Measurements from ENCODE around the gene IRX2.

The IRX2 gene

DNA sequence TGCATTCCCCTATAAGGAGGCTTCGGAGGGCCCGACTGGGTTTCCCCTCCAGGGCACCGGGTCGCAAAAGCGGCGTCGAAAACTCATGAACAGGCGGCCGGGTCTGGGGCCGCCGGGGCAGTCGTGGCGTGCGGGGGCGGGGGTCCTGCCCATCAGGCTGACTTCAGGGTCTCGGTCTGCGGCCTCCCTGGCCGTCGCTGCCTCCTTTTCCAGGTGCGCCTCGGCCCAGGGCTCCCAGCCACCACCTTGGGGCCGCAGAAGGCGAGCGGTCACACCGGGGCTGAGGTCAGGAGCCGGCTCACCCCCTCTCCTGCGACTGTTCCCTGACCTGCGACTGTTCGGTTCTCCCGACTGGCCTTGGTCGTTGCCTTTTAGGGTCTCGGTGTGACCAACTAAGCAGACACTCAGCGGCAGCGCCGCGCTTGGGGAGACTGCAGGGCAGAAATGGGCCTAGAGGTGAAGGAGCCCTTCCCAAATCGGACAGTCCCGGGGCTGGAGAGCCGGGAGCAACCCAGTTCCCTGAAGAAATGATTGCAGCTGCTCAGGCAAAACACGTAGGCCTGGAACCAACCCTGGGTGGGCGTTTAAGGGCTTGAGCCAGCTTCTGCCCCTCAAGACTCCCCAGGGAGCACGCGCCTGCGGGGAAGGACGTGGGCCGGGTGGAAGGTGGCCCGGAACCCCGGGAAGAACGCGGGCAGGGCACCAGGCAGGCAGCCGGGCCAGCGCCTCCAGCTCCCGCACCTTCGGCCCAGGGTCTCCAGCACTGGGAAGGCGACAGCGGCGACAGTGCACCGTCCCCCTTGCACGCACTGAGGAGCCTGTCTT is 11.2 kb downstream of the IRX2 start:
- no peak for DNase-seq

DNA sequence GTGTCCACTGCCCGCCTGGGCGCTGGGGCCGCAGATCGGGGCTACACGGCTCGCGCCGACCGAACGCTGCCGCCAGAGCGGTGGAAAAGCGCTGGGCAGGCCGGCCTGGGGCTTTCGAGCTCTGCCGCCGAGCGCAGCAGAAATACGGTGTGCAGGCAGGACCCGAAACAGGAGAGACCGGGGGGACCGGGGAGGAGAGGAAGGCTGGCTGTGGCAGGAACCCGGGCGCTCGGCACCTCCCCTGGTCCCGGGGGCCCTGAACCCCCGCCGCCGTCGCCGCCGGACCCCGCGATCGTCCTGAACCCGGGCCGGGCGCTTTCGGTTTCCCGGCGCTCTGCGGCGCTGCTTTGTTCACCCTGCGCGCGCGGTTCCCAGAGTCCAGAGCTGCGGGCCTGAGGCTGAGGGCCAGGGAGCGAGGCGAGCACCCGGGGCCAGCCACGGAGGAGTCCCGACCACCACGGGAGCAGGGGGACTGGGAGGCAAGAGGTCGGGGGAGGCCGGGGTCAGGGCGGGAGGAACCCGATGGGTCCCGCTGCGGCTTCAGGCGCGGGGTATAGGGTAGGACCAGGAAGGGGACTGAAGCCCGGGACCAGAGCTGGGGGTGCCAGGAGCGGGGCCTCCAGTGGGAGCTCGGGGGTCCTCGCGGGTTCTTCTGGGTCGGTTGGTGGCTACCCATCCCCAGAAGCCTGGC is 12.0 kb downstream of the IRX2 start:
- no peak for DNase-seq

DNA sequence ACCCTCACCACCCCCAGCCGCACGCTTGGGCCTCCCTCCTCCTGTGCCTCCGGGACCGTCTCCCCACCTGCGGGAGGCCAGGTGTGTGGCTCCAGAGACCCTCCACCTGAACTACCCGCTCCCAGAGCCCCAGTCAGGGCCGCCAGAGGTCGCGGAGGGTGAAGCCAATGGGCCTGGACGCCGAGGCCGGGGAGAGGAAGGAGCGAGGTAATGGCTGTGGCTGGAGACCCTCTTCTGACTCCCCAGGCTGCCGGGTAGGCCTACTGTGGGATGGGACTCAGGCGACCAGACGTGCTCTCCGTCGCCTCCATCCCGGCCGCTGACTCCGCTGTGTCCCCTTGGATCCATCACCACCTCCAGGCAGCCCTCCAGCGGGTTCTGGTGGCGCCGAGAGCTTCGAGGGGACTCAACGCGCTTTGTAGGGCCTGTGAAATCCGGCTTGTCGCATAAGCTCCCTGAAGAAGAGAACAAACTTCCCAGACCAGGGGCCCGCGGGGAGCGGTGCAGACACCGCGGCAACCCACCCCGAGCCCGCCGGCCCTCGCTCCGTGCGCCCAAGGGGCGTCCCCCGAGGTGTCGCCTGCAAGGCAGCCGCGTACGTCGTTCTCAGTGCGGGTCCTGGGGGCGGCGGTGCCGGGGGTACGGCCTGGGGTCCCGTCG is 12.6 kb downstream of the IRX2 start:
- DNase-seq, result no peak

DNA sequence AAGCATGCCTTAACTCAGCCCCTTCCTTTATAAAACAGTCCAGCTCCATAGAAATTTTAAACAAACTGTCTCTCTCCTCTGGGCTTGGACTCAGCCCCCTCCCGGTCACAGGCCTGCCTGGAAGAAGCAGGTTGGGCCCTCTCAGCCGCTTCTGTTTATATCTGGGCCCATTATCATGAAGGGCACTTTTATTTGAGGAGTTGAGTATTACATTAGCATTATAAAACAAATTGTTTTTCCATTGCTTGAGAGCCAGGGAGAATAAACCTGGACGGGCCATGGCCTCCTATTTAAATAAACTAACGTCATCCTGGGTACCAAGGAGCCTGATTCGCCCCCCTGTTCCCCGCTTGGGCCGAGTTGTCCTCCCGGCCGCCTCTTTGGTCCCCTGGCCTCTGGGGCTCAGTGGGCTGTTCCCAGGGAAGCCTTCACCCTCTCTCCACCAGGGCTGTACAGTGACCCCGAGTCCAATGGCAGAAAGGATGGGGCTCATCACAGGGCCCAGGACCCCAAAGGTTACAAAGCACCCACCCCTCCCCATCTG is 13.2 kb downstream of the IRX2 start:
- no peak for DNase-seq

DNA sequence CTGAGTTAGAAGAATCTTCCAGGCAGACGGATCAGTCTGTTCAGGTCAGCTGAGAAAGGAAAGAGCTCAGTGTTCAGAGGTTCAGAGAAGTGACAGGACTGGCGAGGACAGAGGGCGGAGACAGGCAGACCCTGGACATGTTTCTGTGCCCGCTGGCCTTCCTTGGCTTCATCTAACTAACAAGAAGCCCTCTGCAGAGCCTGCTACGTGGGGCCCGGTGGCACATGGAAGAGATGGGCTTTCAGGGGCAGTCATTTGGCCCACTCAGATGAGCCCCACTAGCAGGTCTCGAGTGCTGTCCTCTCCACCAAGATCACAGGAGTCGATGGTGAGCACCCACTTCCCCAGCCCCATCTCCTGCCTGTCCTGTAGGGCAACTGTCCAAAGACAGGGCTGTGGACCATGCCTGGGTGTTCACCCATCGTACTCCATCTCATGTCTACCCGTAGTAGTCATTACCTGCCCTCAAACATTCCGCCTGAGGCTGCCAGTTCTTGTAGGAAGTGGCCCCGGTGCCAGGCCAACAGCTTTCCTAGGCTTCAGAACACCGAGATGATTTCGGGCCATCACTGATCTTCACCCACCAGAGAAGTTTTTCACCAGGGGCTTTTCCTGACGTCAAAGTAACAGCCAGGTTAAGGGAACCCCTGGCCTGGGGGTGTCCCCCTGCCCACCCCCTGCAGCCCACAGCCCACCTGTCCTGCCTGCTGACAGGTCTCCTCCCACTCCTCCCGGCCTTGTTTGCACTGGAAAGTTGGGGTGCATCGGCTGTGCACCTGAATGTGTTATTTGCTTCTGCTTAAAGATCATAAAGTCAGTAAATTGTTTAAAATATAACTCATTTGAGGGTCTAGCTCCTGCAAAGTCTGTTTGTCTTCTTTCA is 14.0 kb downstream of the IRX2 start:
- DNase-seq, result no peak

DNA sequence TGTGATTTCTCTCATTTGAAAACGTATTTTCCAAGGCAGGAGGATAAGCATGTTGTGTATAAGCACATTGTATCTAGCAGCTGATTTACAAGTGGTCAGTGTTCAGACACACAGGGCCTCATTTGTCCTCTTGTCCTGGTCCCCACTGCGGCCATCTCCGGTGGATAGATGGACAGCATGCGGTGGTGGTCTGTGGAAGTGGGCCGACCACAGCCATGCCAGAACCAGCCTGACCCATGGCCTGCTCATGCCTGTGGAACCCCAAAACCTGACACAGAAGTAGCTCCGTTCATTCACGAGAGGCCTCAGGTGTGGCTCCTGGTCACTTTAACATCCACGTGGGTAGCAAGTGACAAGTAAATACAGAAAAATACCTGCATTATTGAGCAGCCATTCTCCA is 14.6 kb downstream of the IRX2 start:
- no peak for DNase-seq

DNA sequence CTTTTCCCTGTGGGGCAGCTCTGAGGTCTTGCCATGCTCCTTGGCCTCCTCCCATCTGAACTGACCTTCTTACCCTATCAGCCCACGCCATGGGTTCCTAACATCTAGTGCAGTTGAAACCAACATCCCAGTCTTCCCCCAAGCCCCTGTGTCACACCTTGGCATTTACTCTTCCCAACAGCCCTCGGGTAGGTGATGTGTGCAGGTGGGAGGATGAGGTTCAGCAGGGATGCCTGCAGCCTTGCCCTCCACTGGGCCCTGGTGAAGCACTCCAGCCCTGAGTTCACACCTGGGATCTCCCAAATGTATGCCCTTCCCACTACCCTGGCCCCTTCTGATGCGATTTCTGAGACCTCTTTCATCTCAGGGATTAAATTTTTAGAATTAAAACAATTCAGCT is 15.5 kb downstream of the IRX2 start:
- no peak for DNase-seq

DNA sequence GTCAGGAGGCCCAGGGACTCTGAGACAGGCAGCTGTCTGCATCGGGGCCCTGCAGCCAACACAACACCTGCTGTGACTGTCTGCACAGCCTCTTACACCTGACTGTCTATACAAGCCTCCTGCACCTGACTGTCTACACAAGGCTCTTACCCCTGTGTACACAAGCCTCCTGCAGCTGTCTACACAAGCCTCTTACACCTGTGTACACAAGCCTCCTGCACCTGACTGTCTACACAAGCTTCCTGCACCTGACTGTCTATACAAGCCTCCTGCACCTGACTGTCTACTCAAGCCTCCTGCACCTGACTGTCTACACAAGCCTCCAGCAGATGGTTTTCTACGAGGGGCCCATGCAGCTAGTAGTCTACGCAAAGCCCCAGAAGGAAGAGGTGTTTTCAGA is 18.6 kb downstream of the IRX2 start:
- DNase-seq, result no peak

DNA sequence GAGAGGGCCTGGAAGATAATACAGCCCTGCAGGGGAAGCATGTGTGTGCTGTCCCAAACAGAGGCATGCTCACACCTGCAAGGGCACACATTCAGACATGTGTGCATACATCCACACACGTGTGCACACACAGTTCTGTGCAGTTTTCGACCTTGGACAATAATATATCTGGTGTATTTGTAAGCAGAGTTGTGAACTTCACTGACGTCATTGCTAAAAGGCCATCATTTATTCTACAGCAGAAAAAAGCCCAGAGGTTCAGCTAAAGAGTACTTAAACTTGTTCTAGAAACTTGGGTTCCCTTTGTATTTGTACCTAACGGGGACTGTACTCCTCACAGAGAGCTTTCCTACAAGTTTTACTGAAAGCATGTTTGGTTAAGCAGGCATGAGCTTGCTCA is 19.5 kb downstream of the IRX2 start:
- no peak for DNase-seq

DNA sequence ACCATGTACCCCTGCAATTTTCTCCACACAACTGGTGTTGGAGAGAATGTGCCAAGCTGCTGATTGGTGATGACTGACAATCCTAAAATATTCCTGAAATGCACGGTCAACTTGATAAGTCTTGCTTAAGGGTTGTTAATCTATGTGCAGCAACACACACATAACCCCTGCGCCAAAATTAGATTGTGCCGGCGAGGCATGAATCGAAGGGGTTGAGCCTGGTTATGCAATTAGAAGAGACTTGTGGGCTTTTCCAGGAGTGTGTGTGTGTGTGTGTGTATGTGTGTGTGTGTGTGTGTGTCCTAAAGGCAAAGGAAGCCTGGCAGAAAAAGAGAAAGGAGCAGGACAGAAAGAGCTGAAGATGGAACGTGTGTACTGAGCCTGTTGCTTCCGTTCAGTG is 22.3 kb downstream of the IRX2 start:
- DNase-seq, result no peak

DNA sequence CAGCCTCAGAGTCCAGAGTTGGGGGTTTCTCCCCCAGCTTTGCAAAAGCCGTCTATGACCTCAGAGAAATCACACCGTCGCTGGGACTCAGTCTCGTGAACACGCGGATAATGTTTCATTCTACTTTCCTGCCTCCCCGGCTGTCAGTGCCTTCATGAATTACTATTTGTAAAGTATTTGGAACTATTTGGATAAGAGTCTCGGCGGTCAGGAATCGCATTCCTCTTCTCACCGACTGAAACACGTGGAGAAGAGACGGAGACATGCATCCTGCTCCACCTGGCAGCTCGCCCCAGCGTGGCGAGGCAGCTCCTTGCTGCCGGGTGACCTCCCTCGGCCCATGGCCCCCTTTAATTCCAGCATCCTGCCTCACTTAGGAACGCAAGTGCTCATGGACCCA is 23.9 kb downstream of the IRX2 start:
- no peak for DNase-seq

DNA sequence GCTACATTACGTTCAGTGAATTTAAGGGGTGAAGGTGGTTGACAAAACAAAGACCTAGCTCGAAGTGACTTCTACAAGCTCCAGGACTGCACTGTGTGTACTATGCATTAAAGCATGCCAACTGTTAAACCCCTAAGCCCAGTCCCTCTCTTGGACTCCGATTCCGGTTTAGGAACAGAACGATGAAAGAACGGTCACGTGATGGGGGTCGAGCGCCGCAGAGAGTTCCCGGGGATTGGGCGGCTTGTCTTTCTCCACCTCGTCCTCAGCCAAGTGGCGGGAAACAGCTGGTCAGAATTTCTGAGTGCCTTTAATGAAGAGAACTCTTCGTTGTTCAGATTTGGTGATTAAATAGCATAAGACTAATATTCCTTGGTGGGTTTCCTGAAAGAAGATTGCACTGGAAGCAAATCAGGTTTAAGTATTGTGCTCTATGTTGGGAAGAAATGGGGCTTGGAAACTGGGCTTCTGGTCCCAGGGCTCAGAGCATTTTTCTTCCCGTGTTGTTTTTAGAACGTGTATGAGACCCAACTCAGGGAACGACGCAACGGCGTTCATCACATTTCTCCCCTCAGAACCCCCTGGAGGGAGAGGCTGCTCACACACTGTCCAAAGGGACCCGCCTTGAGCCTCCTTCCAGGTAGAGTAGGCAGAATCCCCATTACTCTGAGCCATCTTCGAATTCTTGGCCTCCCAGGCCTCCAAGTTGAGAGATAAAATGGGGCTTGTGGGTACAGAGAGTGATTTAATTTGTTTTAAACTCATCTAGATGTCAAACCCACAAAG is 25.3 kb downstream of the IRX2 start:
- no peak for DNase-seq

DNA sequence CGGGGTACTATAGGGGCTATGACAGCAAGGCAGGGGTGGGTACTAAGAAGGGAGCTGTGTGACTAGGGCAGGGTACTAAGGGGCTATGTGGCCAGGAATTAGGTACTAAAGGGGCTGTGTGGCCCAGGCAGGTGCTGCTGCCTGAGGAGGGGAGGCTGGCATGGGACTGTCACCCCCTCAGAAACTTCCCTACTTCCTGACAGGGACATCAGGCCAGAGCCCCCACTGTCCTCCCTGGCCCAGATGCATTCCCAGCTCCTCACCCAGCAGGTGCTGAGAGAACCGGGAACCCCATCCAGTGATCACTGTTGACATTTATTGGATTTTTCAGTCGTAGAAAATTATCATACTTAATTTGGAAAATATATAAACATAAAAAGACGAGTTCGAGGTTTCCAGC is 26.6 kb downstream of the IRX2 start:
- DNase-seq, result no peak

DNA sequence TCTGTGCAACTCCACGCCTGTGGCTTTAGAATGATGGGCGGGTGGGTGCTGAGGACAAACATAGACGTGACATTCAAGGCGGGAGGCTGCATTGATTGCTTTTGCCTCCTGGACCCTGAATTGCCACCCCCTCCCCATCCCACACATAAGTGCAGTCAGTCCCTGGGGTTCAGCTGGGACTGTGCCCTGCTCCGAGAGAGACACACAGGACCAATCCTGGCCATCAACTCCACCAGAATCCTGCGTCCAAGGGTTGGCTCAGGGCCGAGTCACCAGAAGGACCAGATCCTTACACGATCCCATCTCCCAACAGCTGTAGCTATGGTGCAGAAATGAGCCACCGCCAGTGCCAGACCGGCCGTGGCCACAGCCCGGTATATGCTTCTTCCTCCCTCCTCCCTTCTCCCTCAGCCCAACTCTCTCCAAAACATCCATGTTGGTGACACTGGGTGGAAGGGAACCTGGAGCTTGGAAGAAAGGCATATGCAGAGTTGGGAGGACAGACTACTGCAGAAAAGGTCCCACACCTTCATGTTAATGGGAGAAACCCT is 27.4 kb downstream of the IRX2 start:
- DNase-seq, result no peak

DNA sequence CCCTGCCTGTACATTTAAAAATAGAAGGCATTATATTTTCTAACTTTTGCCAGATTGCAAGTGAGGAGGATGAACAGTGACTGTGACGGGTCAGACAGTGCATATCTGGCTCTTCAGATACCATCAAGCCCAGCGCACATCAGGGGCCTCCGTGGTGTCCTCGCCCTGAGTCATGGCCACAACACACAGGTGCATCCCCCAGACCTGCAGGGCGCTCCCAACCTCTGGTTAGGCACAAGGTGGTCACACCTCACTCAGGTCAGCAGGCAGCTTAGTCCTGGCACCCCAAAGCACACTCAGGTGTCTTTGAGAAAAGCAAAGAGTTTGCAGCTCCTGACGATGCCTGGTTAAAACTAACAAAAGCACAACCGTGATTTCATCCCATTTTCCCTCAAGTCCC is 28.6 kb downstream of the IRX2 start:
- DNase-seq, result no peak

DNA sequence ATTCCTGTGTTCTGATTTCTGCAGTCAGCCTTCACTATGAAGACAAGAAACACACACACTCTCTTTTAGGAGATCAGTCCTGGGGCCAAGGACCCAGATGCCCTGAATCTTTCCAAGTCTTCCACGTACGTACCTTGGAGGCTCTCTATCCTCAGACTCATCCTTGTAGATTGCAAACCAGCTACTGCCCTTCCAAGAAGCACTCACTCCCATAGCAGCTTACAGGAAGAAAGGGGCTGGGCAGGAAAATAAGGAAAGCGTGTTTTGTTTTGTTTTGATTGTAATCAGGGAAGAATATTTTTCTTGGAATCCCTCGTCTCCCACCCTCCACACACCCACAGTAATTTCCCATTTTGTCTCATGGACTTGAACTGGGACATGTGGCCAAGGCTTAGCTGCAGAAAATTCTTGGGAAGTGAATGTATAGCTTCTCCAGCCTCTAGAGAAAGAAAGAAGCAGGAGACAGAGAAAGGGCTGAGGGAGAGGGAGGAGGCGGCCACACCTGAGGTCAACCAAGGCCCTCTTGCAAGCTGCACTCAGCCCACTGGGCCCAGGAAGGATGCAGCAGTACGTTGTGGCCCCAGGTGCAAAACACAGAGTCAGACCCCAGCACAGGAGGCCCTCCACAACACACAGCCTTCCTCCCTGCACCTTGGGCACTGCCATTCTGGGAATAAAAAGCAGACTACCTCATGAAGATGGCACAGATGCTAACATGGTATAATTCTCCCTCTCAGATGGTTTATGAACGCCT is 29.9 kb downstream of the IRX2 start:
- no peak for DNase-seq

DNA sequence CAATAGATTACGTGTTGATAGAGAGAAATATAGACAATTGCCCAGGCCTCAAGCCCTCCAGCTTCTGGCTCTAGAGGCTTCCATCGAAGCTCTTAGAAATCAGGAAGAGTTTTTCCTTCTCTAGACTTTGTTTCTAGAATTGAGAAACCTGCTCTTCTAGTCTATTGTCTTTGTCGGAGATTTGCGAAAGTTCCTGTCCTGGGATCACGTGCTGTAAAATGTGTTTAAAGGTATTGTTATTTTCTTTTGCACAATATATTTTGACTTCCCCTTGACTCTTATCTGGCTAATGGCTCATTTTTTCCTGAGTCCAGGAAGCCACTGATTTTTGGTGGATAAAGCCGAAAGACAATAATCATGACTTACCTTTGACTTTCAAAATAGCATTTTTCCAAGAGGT is 32.1 kb downstream of the IRX2 start:
- no peak for DNase-seq

DNA sequence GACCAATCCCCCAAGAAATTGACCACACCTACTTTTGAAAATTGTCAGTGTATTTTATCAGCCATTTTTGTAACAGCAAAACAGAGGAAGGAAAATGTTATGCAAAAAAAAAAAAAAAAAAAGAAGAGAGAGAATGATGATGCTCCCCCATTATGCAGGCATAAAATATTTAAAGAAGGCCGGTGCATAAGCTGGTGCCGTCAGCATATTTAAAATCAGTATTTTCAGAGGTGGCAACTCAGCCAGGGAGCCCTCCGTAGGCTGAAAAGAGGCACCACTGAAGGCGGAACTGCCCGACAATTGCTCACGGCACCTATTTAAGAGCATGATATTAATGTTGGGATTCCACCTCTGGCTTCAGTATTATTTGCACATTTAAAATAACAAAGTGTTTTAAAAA is 33.4 kb downstream of the IRX2 start:
- no peak for DNase-seq

DNA sequence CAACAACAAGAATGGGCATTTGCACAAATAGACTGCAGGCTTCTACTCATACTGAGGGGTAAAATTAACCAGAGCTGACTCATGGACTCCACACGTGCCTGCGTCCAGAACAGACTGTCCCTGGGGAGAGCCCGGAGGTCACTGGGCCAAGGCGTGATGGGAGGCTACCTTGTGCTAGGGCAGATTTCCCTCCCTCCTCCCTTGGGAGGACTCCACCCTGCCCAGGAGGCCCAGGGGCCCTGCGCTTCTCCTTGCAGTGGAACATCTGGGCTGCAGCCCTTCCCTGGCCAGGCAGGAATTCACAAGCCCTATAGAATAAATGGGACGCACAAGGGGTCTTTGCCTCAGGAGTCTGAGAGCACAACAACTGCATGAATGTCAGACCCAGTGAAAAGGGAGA is 35.6 kb downstream of the IRX2 start:
- DNase-seq, result no peak

DNA sequence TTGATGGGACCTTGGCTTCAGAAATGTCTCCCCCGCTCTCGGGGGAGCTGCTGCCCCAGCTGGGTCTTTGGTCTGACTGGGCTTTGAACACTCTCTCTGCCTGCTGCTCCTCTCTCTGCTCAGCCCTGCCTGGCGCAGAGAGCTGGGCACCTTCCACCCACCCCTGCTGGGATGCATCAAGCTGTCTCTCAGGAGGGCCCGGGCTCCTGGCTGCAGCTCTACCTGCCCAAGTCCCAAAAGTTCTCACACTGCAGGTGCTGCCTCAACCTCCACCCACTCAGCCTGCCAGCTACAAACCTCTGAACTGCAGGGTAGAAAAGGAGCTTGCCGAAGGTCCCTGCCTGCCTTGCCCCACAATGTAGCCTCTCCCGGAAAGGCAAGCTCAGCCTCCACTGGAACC is 36.7 kb downstream of the IRX2 start:
- DNase-seq, result no peak

DNA sequence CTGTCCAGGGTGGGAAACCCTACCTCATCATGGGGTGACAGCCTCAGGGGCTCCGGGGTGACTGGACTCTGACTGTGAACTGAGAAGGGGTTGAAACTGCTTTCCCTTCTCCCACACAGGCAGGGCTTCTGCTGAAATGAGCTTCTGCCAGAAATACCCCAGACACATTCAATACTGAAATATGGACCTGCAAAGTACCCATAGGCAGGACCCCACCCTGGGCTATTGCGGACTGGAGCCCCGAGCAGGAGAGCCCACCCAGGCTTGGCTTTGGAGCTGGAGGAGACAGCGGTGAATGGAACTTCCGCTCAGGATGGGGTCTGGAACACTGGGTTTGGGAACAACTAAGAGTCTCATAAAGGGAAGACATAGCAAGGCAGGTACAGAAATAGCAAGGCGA is 37.5 kb downstream of the IRX2 start:
- no peak for DNase-seq

Measured in HCEC 1CT (cell line).